OCI-M2 (cell line): Measurements from ENCODE around the gene ERBB4.

Source experiments
- DNase-seq: peaks from one replicate; lab custom pipeline; 2025; ENCODE audit not compliant: unreplicated experiment; lab: John Stamatoyannopoulos, UW

ERBB4 gene

GRCh38 chr2:211373203-211373602 is 1165.4 kb downstream of the ERBB4 start:
- DNase-seq = no peak

DNA sequence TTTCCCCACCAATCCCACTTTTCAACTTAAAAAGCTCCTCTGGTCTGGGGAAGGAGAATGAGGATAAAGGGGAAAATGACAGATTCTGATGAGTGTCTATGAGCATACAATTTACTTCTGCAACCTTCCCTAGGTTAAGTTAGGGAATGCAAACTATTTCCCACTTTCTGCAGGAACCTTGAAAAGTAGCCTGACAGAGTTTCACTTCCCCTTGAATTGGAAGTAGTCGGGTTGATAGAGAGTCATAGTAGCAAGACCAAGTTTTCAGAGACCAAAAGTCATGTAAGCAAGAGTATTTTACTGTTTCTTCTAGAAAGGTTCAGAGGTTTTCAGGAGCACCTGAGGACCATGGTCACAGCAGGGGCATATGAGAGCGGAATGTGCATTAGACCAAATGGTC is 1167.1 kb downstream of the ERBB4 start:
- no peak for DNase-seq

- DNase-seq = no peak
Measured at GRCh38 chr2:211368467-211368866, 1170.1 kb downstream of the ERBB4 start.

GRCh38 chr2:211367711-211368110 is 1170.9 kb downstream of the ERBB4 start:
- no peak for DNase-seq

- no peak for DNase-seq
Measured at GRCh38 chr2:211367293-211367692, 1171.3 kb downstream of the ERBB4 start.

GRCh38 chr2:211364911-211365310 is 1173.7 kb downstream of the ERBB4 start:
- no peak for DNase-seq

- DNase-seq = no peak
Measured at GRCh38 chr2:211361383-211361782, 1177.2 kb downstream of the ERBB4 start.

DNA sequence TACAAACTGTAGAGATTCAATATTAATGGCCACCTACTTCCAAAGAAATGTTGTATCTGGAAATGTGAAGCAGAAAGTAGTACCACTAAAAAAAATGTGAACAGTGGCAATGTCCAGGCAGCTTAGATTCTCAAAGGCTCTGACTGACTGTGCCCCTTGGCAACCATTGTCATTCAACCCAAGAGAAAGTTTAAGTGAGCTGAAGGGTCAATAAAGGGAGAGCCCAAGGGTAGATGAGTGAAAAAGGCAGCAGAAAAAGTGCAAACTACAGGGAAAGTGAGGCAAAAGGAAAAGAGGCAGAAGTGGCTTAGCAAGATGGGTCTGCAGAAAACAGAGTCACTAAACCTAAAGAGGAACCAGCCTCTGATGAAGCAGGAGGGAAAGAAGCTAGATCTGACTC is 1179.3 kb downstream of the ERBB4 start:
- DNase-seq = no peak

DNA sequence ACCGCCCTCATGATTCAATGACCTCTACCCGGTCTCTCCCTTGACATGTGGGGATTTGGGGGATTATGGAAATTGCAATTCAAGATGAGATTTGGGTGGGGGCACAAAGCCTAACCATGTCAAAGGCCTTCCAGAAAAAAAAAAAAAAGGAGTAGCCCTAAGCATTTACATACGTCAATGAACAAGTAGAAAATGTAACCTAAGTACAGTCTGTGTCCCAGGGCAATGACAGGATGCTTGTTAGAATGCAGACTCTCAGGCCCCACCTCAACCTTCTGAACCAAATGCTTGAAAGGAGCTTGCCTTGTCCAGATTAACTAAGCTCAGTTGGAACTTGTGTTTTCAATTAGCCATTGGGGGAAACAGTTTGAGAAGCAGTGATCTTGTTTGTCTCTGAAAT is 1180.1 kb downstream of the ERBB4 start:
- DNase-seq = no peak

- DNase-seq = no peak
Measured at GRCh38 chr2:211354481-211354880, 1184.1 kb downstream of the ERBB4 start.

GRCh38 chr2:211351987-211352386 is 1186.6 kb downstream of the ERBB4 start:
- DNase-seq = no peak

GRCh38 chr2:211349031-211349430 is 1189.6 kb downstream of the ERBB4 start:
- no peak for DNase-seq

- DNase-seq = no peak
Measured at GRCh38 chr2:211347328-211347727, 1191.3 kb downstream of the ERBB4 start.

DNA sequence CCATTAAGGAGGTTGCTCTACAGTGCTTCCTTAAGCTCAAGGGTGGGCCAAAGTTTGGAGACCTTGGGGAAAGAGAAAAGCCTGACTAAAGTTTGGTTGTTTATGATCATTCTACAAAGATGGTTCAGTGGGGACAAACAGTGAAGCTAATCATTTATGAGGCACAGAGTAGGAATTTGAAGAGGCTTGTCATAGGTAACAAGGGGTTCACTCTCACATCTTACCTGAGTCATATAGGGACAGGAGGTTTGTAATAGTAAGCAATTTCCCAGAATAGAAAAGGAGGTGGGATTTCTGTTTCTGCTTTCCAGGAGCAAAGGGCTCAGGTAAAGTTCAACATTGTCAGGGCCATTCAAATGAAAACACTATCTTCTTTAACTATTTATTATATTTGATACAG is 1194.3 kb downstream of the ERBB4 start:
- no peak for DNase-seq

DNA sequence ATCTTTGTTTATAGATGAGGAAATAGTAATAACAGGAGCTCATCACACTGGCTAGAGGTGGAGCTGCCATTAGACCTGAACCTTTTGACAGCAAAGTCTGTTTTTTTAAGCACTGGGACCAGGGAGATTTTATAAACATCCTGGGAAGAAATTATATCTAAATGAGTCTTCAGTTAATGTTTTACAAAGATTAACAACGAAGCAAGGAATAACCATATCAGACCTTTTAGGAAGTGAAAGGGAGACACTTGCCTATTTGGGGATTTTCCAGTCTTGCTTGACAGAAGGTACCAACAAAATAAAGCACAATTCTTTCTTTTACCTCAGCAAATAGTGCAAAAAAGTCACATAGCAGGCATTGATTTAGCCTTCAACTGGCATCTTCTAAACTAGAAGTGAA is 1205.2 kb downstream of the ERBB4 start:
- DNase-seq = no peak

- DNase-seq = no peak
Measured at GRCh38 chr2:211331736-211332135, 1206.9 kb downstream of the ERBB4 start.

DNA sequence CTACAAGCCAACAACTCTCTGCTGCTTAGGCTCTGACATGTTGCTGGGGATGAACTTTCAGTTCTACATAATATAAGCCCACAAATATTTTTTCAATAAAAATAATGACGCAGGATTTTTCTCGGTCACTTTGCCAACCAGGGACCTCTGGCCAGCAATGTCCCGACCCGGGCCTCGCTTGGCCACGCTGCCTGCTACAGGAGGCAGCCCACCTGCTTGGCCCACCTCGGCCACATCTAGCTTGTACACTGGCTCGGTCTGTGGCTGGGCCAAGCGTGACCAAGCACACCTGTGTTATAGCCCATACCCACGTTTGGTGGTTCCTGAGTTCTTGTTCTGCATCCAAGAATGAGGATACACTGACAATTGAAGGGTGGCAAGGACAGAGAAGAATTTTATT is 1208.7 kb downstream of the ERBB4 start:
- no peak for DNase-seq

- DNase-seq = no peak
Measured at GRCh38 chr2:211329421-211329820, 1209.2 kb downstream of the ERBB4 start.

DNA sequence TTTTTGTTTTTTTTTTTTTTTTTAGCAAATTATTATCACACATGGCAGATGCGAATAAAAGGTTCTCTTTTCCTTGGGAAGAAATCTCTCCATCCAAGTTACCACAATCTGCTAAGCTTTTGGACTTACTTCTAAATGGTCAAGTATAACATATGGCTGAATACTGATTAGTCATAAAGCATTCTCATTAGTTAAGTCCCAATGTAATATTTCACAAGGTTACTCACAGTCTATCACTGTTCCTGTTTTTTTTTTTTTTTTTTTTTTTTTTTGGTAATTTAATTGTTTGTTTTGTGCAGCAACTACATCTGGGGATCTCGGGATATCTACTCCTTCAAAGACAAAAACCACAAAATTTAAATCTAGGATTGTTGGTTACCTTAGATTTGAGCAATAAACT is 1210.5 kb downstream of the ERBB4 start:
- no peak for DNase-seq
